GM18520 (cell line): ENCODE results near the gene SLC24A3.
A peak's percentile ranks its signal among the peaks of the same experiment; 100 is the strongest.
"Not testable (repeated sequence)": the region's sequence is repeated elsewhere in the genome, so short reads cannot be mapped to it uniquely, and the experiment has no call there.

Experiments
- ATAC-seq: cut with Tn5 transposase; IDR thresholded peaks from one replicate; pipeline ENCODE4 v1.9.1; 2021; ENCODE audit not compliant: unreplicated experiment

Gene SLC24A3

DNA sequence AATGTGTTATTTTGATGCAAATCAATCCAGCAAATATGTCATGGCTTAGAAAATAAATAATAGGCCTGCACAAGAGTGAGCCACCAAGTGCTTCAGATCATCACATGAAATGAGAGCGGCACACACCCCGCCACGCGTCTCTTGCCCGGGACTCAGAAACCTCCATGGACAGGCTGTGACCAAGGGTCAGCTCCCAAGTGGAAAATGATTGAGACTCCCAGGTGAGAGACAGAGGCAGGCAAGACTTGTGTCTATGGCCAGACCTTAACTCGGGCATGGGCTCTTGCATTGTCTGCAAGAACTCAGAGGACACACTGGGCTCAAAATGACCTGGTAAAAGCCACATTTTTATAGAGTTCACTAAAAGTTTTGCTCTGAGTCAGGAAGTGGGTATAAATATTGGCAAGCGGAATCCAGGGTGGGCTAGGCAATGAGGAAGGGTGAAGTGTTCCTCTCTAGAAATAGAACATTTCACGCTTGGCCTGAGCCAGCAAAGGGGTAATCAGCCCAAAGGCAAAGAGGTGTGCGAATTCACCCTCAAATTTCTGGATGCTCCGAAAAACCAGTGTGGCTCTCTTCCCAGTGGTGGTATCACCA, 514.9 kb downstream of the SLC24A3 start:
- ATAC-seq: no peak

DNA sequence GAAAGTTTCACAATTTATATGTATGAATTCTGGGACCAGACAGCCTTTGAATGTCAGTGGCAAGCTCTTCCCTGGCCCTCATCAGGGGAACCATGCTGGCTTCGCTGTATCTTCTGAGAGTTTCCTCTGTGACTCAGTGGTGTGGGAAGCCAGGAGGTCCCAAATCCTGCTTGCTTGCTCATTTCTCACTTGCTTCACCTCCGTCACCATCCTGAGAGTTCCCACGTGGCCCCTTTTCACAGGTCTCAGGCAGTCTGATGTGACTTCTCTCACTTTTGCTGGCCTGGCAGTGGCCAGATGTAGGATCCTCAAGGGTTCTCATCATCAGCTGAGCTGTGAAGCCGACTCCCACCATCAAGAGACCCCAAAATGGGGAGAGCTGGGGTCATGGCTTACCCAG, 517.2 kb downstream of the SLC24A3 start:
- no peak for ATAC-seq

DNA sequence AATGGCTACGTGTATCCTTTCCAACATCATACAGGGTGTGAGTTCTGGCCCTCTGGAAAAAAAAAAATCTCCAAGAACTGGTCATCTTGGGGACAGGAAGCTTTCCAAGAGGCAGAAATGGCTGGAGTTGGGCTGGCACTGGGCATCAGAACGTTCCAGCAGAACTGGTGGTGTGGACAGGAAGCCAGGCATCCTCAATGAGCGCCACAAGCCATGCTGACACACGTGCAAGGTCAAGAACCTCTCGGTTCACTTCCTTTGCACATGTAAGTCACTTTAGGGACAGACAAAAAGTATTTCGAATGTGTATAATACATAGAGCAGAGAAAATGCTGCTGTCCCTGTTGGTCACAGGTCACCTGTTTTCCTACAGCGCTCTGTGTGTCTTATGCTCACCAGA, 518.3 kb downstream of the SLC24A3 start:
- ATAC-seq: no peak

DNA sequence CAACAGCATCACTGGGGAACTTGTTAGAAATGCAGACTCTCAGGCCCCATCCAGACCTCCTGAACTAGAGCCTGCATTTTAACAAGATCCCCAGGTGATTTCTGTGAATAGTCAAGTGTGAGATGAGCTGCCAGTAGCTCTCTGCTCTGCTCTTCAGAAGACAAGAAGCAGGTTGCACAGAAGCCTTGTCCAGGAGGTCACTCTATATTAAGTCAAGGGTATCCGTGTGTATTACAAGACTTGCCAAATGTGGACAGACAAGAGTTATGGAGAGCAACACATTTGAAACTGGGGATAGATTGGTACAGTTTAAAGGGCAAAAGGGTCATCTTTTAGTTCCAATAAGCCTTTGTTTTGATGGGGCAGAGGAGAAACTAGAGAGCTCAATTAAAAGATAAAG, 522.4 kb downstream of the SLC24A3 start:
- no peak for ATAC-seq

DNA sequence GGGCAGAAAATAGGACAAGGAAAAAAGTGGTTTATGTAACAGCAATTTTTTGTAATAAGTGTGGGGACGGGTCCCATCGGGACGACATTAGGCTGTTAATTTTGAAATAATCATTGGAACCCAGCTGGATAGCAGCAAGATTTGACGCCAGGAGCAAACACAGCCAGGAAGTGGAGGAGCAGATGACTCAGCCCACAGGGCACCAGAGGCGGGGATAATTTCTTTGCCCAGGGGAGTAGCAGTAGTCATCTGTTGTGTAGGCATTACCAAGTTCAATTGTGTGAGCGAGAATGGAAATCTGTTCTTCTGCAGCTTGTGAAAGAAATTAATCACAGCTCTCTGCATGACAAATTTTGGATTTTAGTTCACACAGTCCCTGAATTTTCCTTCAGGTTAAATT, 523.0 kb downstream of the SLC24A3 start:
- ATAC-seq: no peak

DNA sequence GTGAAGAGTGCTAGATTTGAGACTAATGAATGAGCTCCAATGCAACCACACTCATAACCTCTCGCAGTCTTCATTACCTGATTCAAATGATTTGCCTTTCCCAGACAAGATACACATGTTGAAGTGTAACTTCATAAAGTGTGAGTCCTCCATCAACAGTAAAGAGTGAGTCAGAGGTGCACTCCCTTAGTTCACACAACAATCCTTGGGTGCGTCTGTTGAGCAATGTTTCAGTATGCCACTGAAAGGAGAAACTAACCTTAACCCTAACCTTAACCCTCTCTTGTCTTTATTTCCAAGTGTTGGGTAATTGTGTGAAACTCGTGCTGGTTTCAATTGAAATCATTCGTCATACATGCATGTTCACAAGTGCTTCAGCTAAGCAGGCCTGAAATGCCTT, 524.6 kb downstream of the SLC24A3 start:
- peak; percentile 67 for ATAC-seq

DNA sequence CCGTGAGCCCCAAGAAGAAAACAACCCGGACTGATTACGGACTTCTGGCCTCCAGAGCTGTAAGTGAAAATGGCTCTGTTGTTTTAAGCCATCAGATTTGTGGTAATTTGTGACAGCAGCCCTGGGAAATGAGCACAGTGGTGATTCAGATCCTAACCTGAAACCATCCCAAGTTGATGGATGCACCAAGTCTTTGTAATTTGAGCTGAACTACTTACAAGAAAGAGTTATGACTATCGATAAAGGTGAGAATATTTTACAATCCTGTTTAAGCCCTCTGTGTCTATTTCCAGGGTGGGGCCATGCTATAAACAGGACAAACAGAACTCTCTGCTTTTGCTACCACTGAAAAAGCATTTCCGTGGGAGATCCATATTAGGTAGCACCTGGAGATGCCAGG, 526.5 kb downstream of the SLC24A3 start:
- no peak for ATAC-seq

DNA sequence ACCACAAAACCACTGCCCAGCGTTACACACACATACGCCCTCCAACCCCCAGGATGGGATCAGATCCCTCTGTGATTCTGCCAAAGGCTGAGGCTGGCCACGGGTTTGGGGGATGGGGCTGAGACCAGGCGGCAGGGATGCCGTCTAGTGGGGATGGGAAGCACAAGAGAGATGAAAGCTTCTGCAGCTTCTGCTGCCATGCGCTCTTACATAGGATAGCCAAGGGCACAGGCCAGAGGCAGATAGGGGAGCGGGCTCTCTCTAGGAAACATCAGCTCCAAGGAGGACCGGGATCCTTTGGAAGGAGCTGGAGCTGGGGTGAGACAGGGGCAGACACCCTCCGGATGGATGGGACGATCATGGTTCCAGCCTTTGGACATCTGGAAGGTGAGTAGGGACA, 526.9 kb downstream of the SLC24A3 start:
- ATAC-seq: no peak

DNA sequence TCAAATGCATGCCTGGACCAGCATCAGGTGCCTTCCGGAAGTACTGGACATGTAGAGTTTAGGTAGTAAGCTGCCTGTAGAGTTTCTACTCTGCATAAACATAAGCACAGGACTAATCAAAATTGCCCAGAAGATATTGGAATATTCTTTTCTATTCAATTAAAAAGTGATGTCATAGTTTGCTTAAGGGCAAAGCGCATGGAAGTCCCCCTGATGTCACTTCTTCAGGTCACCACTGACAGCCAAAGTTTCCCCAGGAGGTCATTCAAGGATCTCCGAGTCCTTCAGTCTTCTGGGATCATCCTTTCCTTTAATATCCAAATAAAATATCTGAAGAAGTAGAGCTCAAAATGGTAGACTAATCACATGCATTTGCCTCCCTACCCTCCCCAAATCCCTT, 528.1 kb downstream of the SLC24A3 start:
- ATAC-seq: no peak

DNA sequence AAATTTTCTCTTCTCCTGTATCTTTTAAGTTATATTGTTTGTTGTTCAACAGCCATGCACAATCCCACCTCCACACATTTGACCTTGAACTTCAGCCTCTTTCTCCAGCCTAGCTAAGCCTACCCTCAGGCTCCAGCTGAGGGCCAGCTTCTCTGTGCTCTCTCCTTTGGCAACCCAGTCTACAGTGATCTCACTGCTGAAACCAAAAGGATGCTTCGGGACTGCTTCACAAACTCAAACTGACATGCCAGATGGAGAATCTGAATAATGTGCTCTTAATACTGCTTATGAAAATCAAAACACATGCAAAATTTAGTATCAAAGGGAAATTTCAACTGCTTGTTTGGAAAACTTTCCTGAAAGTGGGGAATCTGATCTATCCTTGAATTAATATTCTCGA, 529.5 kb downstream of the SLC24A3 start:
- no peak for ATAC-seq

DNA sequence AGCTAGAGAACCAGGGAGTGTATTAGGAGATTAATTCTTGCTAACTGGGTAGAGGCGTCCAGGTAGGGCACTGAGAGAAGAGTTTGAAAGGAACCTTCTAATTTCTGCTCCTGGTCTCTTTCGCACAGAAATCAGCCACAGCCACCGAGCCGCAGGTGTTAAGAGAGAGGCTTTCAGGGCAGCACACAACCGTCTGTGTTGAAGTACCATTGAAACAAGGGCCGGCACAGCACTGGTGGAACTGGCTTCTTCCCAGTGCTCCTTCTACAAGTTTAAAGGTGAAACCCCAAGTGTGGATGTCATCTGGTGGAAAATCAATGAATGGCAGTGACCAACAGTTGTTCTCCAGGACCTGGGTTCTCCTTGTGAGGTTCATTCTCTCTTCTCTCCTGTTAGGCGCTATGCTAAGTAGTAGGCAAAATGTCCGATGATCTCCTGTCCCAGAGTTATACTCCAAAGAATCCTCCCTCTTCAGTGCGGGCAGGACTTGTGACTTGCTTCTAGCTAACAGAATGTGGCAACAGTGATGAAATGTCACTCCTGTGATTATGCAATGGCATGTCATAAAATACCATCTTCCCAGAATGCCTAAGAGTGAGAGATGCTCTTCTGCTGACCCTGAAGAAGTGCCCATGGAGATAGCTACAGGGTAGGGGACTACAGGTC, 530.7 kb downstream of the SLC24A3 start:
- no peak for ATAC-seq

DNA sequence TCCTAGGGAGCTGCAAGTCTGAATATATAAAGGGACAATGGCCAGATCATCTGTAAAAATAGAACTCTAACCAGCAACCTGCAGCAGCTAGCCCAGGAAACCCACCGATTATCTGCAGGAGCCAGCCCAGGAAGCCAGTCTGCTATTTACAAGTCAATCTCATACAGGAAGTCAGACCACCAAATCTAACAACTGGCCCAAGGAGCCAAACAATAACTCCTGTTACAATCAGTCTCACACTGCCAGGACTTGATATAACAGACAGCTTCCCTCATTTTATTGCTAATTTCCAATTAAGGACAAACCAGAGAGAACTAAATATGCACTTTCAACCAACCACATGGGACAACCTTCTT, 531.2 kb downstream of the SLC24A3 start:
- ATAC-seq: no peak

DNA sequence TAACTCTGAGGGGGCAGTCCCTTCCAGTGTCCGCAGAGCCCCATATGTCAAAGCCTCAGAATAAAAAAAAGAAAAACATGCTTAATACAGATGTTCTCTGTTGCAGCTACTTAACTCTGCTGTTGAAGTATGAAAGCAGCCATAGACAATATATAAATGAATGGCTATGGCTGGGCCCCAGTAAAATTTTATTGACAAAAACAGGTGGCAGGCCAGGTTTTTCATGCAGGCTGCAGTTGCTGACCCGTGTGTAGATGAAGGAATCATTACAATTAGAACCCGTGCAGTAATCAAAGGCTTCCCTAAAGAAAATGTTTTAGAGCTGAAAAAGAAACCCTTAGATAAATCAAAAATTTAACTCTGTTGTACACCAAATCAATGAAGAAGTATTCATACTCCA, 532.7 kb downstream of the SLC24A3 start:
- no peak for ATAC-seq

DNA sequence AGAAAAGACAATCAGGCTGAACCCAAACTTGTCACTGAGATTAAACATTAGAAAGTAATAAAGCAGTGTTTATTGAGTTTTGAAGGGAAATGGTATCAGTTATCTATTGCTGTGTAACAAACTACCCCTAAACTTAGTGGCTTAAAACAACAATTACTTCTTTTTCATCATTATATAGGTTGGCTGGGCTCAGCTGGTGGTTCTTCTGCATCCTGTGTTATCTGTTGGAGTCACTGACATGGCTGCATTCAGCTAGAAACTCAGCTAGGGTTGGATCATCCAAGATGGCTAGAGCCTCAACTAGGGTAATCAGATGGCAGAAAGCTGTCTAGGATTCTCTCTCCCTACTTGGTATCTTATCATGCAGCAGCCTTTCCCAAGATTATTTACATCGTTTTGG, 533.1 kb downstream of the SLC24A3 start:
- ATAC-seq: no peak

DNA sequence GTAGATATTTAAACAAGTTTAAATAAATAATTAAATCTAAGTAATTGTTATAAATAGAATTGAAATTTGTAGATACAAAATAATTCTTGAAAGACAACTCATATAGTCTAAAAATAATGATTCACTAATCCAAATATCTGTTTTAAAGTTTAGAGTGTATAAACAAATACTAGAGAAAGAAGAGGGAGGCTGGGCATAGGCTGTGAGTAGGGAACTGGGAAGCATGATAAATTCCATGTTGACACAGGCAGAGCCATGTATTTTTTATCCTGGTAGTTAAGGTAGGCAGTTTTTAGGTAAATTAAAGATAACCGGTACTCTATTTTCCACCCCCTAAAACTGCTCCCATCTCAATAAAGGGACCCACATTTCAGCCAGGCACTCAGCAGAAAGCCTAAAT, 534.0 kb downstream of the SLC24A3 start:
- no peak for ATAC-seq

DNA sequence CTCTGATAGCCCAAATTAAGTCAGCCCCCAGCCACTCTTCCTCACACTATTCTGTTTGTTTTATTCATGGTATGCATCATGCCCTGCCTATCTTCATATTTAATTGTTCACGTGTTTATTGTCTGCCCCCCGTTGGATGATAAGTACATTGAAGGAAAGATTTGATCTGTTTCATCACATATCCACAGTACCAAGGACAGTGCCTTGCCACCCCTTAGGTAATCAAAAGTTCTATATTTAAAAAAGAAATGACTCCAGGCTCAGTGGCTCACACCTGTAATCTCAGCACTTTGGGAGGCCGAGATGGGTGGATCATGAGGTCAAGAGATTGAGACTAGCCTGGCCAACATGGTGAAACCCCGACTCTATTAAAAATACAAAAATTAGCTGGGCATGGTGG, 535.5 kb downstream of the SLC24A3 start:
- no peak for ATAC-seq

DNA sequence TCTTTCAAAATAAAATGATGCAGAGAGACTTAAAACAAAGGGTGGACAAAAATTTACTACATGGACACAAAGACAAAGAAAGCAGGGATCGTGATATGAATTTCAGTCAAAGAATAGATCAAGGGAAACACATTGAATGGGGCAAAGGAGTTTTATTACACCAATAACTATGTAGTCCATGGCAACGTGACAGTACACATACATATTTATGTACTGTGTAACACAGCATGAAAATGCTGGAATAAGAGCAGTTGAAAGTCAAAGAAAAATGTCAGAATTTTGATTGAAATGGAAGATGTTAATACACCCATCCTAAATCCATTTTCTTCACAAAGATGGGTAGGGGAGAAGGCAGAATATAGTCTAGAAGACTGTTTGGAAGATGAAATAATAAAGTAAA, 536.2 kb downstream of the SLC24A3 start:
- ATAC-seq: no peak

DNA sequence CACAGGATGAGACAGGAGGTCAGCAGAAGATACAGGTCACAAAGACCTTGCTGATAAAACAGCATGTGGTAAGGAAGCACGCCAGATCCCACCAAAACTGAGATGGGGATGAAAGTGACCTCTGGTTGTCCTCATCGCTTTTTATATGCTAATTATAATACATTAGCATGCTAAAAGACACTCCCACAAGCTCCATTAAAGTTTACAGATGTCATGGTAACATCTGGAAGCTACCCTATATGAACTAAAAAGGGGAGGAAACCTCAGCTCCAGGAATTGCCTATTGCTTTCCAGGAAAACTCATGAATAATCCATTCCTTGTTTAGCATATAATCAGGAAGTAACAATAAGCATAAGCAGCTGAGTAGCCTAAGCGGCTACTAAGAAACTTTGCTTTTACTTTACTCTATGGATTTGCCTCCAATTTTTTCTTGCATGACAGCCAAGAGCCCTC, 537.2 kb downstream of the SLC24A3 start:
- ATAC-seq: no peak

DNA sequence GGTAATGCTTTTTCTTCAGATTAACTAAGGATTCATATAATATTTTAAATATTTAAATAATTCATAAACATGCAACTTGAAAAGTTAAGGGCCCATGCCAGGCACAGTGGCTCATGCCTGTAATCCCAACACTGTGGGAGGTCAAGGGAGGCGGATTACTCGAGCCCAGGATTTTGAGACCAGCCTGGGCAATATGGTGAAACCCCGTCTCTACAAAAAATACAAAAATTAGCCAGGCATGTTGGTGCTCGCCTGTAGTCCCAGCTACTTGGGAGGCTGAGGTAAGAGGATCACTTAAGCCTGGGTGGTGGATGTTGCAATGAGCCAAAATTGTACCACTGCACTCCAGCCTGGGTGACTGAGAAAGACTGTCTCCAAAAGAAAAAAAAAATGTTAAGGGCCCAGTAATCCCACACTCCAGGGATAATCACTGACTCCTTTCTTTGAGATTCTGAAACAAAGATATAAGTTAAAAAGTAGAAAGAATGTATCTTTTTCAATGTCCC, 537.7 kb downstream of the SLC24A3 start:
- ATAC-seq: no peak

DNA sequence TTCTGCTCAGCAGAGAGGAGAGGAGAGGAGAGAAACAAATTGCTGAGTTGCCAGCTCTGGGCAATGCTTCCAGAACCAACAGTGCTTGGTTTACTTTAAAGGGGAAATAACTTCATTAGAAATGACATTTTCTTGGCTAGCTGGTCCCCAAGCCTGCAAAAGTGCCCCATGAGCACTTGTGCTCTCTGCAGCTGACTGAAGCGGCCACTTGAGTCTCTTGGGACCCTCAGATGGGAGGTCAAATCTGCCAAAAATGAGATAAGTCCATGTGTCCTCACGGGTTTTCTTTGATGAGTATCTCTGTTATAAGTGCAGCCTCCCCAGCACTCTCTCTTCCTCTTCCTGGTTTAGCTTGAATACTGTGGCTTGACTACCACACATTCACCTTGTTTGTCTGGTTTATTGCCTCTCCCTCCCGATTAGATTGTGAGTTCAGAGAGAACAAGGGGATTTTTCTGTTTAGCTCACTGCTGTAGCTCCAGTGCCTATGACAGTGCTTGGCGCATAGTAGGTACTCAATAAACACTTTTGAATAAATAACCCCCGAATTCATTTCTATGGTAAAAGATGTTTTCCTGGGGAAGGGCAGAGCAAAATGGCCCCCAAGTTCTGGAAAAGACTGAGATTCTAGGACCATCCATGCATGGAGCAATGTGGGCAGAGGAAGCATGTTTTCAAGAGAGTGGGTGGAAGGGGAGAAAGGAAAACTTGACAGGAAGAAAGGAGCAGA, 538.6 kb downstream of the SLC24A3 start:
- no peak for ATAC-seq

DNA sequence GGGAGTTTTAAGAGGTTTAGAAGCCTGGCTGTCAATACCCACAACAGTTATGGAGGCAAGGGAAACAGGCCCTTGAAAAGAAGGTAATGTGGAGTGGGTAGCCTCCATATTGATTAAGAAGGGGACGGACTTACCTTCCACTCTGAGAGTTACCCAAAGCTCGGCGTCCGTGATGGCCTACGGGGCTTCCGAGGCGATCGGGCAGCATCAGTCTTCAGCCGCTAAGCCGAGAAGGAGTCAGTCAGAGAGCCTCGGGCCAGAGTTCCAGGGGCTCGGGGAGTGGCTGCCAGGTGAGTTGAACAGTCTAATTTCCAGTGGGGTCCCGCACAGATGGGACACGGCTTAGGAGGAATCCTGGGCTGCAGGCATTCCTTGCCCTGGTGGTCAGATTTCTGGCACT, 541.8 kb downstream of the SLC24A3 start:
- ATAC-seq: not testable (repeated sequence)

DNA sequence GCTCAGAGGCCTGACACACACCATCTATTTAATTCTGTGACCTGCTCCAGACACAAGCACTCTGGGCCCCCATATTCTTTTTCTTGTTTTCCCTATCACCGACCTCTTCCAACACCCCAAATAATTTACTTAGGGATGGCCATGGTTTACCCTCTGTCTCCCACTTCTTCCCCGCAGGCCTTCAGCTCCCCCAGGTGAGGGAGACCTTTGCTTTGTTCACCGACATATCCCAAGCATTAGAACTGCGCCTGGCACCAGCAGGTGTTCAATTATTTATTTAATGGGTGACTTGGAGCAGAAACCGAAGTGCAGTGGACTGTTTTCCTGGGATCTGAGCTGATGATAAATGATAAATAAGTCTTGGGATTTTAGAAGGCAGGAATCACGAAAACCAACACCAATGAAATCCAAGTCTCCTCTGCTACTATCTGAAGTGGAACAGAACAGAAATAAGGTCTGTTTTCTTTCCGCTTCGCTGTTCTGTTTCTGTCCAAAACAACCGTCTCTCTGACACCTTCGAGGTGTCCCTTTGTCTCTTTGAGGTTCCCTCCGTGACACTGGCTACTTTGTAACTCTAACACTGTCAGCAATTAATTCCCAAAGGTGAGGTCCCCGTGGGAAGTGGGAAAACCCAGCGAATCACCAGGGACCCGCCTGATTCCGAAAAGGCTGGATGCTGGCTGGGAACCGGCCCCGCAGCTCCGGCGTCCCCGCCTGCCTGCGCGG, 544.5 kb downstream of the SLC24A3 start:
- ATAC-seq: no peak
